Astrocyte of the spinal cord (primary cell): ENCODE measurements around the gene C8G.

Experiments
- DNase-seq: peaks from one replicate; pipeline ENCODE4 v3.0.0; 2011; ENCODE audit warnings: low read depth, low spot score
- H3K4me3 ChIP-seq: 2 replicates; pipeline ENCODE4 v1.5.1; 2011; ENCODE audit warnings: low read depth, mild to moderate bottlenecking, low read length, moderate library complexity
- in situ Hi-C: cut with HindIII; loops from 2 replicates; pipeline ENCODE4 v1.10.0; 2017; ENCODE audit warnings: low sequenced_read_pairs
- TF ChIP-seq, protein P1 (sequence below): IDR thresholded peaks from 2 replicates; pipeline ENCODE4 v1.5.1; 2012; ENCODE audit warnings: low read depth, mild to moderate bottlenecking, low read length, inconsistent platforms

C8G gene

DNA sequence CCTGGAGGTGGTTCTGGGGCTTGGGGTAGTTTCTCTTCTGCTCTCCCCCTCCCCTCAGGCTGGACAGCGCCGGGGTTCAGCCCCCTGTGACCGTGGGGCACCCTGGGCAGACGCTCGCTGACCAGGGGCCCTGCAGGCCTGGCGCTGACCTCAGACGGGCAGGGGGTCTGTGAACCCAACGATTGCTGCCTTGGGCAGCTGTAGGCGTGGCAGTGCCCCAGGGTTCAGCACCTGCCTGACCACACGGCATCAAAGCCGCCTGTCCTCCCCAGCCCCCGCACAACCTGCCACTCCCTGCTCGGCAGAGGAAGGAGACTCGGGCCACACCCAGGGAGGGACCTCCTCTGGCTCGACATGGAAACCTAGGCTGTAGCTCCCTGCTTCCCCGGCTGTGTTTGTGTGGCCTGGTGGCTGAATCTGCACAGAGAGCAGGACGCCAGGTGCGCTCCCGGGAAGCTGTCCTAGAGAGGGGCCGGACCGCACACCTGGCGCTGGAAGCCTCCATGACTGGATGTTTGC is 19.2 kb downstream of the C8G start:
- DNase-seq = no peak
- TF ChIP-seq, protein P1, sequence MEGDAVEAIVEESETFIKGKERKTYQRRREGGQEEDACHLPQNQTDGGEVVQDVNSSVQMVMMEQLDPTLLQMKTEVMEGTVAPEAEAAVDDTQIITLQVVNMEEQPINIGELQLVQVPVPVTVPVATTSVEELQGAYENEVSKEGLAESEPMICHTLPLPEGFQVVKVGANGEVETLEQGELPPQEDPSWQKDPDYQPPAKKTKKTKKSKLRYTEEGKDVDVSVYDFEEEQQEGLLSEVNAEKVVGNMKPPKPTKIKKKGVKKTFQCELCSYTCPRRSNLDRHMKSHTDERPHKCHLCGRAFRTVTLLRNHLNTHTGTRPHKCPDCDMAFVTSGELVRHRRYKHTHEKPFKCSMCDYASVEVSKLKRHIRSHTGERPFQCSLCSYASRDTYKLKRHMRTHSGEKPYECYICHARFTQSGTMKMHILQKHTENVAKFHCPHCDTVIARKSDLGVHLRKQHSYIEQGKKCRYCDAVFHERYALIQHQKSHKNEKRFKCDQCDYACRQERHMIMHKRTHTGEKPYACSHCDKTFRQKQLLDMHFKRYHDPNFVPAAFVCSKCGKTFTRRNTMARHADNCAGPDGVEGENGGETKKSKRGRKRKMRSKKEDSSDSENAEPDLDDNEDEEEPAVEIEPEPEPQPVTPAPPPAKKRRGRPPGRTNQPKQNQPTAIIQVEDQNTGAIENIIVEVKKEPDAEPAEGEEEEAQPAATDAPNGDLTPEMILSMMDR = no peak
- in situ Hi-C loops = no loop called here
- no peak overlapping the region for H3K4me3 ChIP-seq

DNA sequence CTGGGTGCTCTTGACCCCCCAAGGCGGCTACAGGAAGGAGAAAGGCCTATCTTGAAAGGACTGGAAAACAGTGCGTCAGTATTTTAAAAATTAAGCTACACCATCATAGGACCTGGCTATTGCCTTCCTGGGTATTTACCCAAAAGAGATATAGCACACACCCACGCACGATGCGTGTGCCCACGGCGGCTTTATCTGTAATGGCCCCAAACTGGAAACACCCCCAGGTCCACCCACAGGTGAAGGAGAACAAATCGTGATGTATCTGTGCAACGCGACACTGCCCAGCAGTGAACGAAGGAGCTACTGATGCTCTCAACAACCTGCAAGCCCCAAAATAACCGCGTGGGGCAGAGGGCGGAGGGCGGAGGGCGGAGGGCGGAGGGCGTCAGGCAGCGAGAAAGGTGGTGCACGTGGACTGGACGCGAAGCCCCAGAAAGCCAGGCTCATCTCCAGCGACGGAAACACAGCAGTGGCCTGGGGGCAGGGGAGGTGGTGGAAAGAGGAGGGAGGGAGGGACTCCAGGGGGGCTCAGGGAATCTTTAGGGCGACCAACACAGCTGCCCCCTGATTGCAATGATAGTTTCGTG is 19.9 kb downstream of the C8G start:
- TF ChIP-seq, protein P1 = no peak
- in situ Hi-C loops = no loop called here
- DNase-seq = no peak
- H3K4me3 ChIP-seq = no peak overlapping the region

DNA sequence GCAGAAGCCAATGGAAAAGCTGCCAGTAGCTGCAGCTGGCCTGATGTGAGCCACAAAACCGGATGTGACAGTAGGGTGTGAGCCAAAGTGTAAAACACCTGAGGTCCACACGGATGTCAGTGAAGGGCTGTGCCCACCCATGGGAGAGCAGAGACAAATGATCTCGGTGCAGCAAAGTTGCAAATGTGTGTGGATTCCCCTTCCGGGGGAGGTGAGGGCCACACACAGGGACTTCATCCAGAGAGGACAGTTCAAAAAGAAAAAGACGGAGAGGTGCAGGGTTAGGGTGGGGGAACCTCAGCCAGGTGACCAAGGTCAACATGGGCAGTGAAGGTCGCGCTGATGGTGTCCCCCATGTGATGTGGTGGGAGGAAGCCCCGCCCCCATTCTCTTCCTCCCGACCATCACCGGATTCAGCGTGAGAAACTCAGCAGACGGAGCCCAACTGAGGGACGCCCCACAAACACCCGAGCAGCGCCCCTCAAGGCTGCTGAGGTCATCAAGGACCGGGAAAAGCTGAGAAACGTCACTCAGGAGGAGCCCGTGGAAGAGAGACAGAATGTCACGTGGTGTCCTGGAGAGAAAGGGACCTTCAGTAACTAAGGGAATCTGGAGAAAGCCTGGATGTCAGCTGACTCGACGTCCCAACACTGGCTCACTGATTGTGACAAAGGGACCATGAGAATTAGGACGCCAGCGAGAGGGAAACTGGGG is 20.9 kb downstream of the C8G start:
- H3K4me3 ChIP-seq = no peak overlapping the region
- DNase-seq = no peak
- in situ Hi-C loops = no loop called here
- TF ChIP-seq, protein P1 = no peak

DNA sequence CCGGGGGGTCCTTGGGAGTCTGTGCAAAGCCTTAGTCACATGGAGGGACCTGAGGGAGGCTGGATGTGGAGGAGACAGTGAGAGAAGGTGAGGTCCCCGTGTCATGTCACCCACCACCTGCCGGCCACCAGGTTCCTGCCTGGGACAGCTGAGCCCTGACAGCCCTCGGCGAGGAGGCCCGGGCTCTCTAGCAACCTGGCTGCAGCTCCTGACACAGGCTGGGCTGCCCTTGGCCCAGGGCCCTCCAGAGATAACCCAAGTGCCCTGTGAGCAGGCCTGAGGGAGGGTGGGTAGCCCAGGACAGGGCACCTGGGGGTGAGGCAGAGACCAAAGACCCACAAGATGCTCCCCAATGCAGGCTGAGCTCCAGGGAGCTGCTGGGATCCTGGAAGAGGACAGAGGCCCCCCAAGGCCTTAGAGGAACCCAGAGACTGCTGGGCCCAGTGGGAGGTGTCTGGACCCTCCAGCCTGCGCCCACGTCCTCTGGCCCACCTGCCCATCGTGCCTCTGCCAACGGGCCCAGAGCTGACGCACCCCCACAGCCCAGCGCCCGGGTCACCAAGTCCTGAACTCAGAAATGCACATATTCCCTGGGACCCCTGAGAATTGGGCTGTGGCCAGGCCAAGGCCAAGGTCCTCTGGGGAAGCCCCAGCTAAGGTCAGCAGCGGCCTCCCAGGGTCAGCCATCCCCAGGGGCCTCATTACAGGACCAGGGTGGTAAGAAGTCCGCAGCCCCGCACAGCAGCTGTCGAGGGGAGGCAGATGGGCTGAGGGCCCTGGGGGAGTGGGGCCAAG is 23.5 kb downstream of the C8G start:
- no peak for DNase-seq
- in situ Hi-C loops = no loop called here
- no peak overlapping the region for H3K4me3 ChIP-seq
- TF ChIP-seq, protein P1 = no peak

DNA sequence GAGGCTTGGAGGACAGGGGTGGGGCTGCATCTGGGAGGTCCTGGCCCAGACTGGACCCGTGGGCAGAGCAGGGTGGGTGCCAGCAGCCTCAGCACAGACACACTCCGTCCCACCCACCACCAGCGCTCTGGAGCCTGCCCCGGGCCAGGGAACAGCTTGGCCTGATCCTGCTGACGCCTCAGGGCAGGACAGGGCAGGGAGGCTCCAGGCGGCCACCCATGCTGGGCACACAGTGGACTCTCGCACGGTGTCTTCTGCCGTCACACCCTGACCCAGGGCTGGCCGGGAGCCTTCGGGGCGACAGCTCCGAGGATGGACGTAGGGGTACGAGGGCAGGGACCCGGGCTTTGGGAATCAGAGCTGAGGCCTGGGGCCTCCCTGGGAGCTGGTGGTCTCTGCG is 24.1 kb downstream of the C8G start:
- no peak for DNase-seq
- in situ Hi-C loops = no loop called here
- TF ChIP-seq, protein P1 = no peak
- no peak overlapping the region for H3K4me3 ChIP-seq

DNA sequence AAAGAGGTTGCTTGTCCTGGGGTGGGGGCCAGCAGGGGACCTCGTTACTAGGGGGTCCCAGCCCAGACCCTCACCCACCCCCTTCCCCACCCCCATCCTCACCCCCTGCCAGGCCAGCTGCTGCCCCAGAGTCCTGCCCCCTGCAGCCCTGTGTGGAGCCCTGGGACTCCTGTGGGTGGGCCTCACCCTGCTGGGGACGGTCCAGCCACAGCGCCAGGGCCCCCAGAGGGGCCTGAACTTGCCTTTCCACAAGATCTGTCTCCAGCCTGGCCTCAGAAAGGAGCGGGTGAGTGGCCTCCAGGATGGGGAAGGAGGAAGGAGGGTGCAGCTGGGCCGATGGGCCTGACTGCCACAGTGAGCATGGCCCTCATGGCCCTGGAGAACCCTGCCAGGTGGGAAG is 24.7 kb downstream of the C8G start:
- no peak overlapping the region for H3K4me3 ChIP-seq
- TF ChIP-seq, protein P1 = no peak
- no peak for DNase-seq
- in situ Hi-C loops = no loop called here
